NOMO-1 (cell line): ENCODE data around the gene FRG1.
"Not testable (repeated sequence)": the region's sequence is repeated elsewhere in the genome, so short reads cannot be mapped to it uniquely, and the experiment has no call there.

Experiments used
- DNase-seq, 2 experiments: peaks; one replicate each; lab custom pipeline; 2025; ENCODE audit not compliant: unreplicated experiment in 2 of 2; lab: John Stamatoyannopoulos, UW

Gene FRG1

GRCh38 chr4:189940178-189941004 lies at the start of gene FRG1:
Gene FRG1, plus strand, starts transcription at chr4:189940872. Its CDS starts 138 bp downstream, at chr4:189941010.
- no peak for DNase-seq

- DNase-seq = no peak
These were observed 43.0 kb upstream of the FRG1 start for GRCh38 chr4:189897667-189898066.

- not testable (repeated sequence) for DNase-seq
These were observed 41.1 kb upstream of the FRG1 start for GRCh38 chr4:189899481-189900015.

GRCh38 chr4:189904420-189905027 lies 36.1 kb upstream of the FRG1 start:
- not testable (repeated sequence) for DNase-seq

GRCh38 chr4:189912170-189912569 lies 28.5 kb upstream of the FRG1 start:
- DNase-seq = no peak

- no peak for DNase-seq
These were observed 23.3 kb upstream of the FRG1 start for GRCh38 chr4:189917161-189917891.

GRCh38 chr4:189921058-189921457 lies 19.6 kb upstream of the FRG1 start:
- no peak for DNase-seq

GRCh38 chr4:189926742-189927141 lies 13.9 kb upstream of the FRG1 start:
- DNase-seq = not testable (repeated sequence)

GRCh38 chr4:189941005-189941450 lies 356 bp downstream of the FRG1 start:
- DNase-seq = no peak

GRCh38 chr4:189942412-189942811 lies 1.7 kb downstream of the FRG1 start:
- not testable (repeated sequence) for DNase-seq

GRCh38 chr4:189944077-189944476 lies 3.4 kb downstream of the FRG1 start:
- not testable (repeated sequence) for DNase-seq

- DNase-seq = not testable (repeated sequence)
These were observed 6.2 kb downstream of the FRG1 start for GRCh38 chr4:189946906-189947305.

GRCh38 chr4:189948486-189948885 lies 7.8 kb downstream of the FRG1 start:
- DNase-seq = not testable (repeated sequence)

- not testable (repeated sequence) for DNase-seq
These were observed 28.6 kb downstream of the FRG1 start for GRCh38 chr4:189969291-189969690.

GRCh38 chr4:189973646-189974045 lies 33.0 kb downstream of the FRG1 start:
- no peak for DNase-seq

- no peak for DNase-seq
These were observed 33.4 kb downstream of the FRG1 start for GRCh38 chr4:189974056-189974455.

GRCh38 chr4:189979196-189980047 lies 38.8 kb downstream of the FRG1 start:
- DNase-seq = no peak

- DNase-seq = not testable (repeated sequence)
These were observed 39.6 kb downstream of the FRG1 start for GRCh38 chr4:189980292-189980691.

GRCh38 chr4:189981970-189982369 lies 41.3 kb downstream of the FRG1 start:
- no peak for DNase-seq

- not testable (repeated sequence) for DNase-seq
These were observed 43.3 kb downstream of the FRG1 start for GRCh38 chr4:189983916-189984526.
